Activated CD4-positive, alpha-beta T cell treated with anti-CD3 and anti-CD28 coated beads, Interleukin-2, amount 50 U/mL, for 1 hour (primary cell): ENCODE data around the gene CNP.

ENCODE experiments used
- DNase-seq: peaks from one replicate; pipeline ENCODE4 v3.0.0-alpha.2; 2020

CNP gene

GRCh38 chr17:41942626-41943373 lies 23.8 kb upstream of the CNP start:
- DNase-seq, result no peak

- DNase-seq, result no peak
Measured at GRCh38 chr17:41943492-41943891, 23.1 kb upstream of the CNP start.

GRCh38 chr17:41944943-41945342 lies 21.7 kb upstream of the CNP start:
- DNase-seq, result no peak

- DNase-seq, result no peak
Measured at GRCh38 chr17:41948762-41949460, 17.7 kb upstream of the CNP start.

- no peak for DNase-seq
Measured at GRCh38 chr17:41956522-41956921, 10.1 kb upstream of the CNP start.

GRCh38 chr17:41957031-41957868 lies 9.3 kb upstream of the CNP start:
- no peak for DNase-seq

GRCh38 chr17:41957869-41958439 lies 8.6 kb upstream of the CNP start:
- DNase-seq, result no peak

- no peak for DNase-seq
Measured at GRCh38 chr17:41959030-41959335, 7.6 kb upstream of the CNP start.

- DNase-seq, result no peak
Measured at GRCh38 chr17:41959336-41960095, 7.1 kb upstream of the CNP start.

- no peak for DNase-seq
Measured at GRCh38 chr17:41962111-41962510, 4.5 kb upstream of the CNP start.

- DNase-seq, result peak; percentile 67
Measured at GRCh38 chr17:41962768-41963434, 3.7 kb upstream of the CNP start.

GRCh38 chr17:41965694-41966462 lies 717 bp upstream of the CNP start:
- DNase-seq, result peak; percentile 57

- peak; percentile 27 for DNase-seq
Measured at GRCh38 chr17:41967141-41967920, 736 bp downstream of the CNP start.

GRCh38 chr17:41967921-41968578 lies 1.5 kb downstream of the CNP start:
- DNase-seq, result no peak

GRCh38 chr17:41968676-41969075 lies 2.1 kb downstream of the CNP start:
- DNase-seq, result no peak

GRCh38 chr17:41970901-41971331 lies 4.3 kb downstream of the CNP start:
- DNase-seq, result no peak

- no peak for DNase-seq
Measured at GRCh38 chr17:41971721-41972523, 5.3 kb downstream of the CNP start.

- DNase-seq, result no peak
Measured at GRCh38 chr17:41972571-41973407, 6.2 kb downstream of the CNP start.
